ENCODE measurements around the gene GABBR2.

The GABBR2 gene

DNA sequence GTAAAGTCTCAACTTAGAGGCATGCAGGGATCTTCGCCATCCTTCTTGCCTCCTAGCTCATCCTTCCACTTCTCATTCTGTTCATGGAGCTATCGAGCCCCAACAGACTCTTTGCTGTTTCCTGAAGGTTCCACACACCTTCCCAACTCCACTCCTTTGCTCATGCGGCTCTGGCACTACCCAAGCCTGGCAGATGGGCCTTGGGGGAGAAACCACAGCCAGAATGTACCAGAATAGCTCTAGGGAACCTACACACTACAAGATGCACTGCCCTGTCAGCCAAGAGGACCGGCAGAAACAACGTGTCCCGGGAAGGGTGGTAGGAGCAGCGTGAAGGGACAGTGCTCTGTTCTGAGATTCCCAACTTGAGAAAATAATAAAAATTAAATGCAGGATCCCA, 178.9 kb downstream of the GABBR2 start:
- FAIRE-seq (no peak), DNase-seq (ENCODE audit: insufficient read length) (no peak)
- TF ChIP-seq POLR2AphosphoS5 (IDR thresholded peaks at IDR 0.05; ENCODE audit: low read depth, low read length) (no peak), POLR2A (IDR thresholded peaks at IDR 0.05; ENCODE audit: low read depth, low read length) (no peak), TAF1 (IDR thresholded peaks at IDR 0.05; ENCODE audit: borderline replicate concordance, low read depth, low read length) (no peak)

DNA sequence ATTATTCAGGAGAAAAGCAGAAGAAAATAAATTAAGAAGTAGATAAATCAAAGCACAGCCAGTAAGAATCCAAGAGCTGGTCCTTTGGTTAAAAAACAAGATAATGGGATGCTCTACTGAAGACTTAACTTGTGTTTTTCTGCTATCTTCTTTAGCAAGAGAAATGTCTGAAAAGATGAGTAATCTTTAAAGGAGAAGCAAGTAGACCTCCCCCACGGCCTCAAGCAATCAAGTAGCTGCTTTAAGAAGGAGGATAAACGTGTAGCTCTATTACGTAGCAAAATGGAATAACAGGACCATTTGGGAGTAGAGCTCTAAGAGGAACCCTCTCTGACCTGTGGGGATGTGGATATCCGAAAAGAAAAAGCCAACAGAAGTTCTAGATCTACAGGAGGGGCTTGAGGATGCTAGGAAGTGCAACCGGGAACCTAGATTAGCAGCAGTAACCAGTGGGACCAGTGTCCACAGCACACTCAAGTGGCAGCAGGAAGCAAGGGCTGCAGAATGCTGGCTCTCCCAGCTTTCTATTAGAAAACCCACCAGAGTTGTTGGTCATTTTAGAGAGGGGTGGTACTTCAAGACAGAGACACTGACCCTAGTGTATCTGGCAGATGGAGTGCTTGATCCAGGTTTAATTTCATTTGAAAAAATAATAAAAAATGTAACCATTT, 185.4 kb downstream of the GABBR2 start:
- DNase-seq (ENCODE audit: insufficient read length) = no peak
- FAIRE-seq = no peak
- TF ChIP-seq TAF1 (IDR thresholded peaks at IDR 0.05; ENCODE audit: borderline replicate concordance, low read depth, low read length) = no peak
- no peak for TF ChIP-seq POLR2A (IDR thresholded peaks at IDR 0.05; ENCODE audit: low read depth, low read length)
- TF ChIP-seq POLR2AphosphoS5 (IDR thresholded peaks at IDR 0.05; ENCODE audit: low read depth, low read length) = no peak

DNA sequence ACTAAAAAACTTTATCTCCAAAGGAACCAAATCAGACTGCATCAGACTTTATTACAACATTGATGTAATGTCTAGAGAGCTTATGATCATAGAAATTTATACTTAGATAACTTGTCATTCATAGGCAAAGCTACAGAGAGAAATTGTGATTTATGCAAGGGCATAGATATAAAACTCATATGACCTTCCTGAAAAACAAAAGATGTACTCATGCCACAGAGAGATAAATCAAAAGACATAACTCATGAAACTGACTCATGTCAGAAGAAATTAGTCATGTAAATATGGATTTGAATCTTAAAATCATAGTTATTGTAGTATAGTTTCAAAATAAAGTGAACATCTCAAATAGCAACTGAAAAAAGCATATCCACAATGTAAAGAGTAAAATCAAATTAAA, 186.2 kb downstream of the GABBR2 start:
- FAIRE-seq (no peak), DNase-seq (ENCODE audit: insufficient read length) (no peak)
- TF ChIP-seq POLR2AphosphoS5 (IDR thresholded peaks at IDR 0.05; ENCODE audit: low read depth, low read length) (no peak), TAF1 (IDR thresholded peaks at IDR 0.05; ENCODE audit: borderline replicate concordance, low read depth, low read length) (no peak), POLR2A (IDR thresholded peaks at IDR 0.05; ENCODE audit: low read depth, low read length) (no peak)

DNA sequence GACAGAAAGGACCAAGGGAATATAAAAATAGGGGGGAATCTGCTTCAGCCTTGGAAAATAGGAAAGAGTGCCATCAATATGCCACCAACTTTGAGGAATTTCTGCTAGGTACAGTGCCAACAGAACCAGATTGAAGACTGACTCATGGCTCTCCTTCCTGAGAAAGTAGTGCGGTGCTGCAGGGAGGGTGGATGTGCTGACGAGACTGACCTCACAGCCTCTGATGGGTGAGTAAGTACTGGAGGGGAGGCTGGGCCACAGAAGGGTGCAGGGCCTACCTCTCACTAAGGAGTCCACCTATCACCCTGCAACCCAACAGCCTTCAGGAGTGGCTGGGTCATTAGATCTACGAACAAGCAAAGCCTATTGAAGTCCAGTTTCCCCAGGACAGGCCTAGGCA, 187.6 kb downstream of the GABBR2 start:
- no peak for TF ChIP-seq POLR2A (IDR thresholded peaks at IDR 0.05; ENCODE audit: low read depth, low read length)
- no peak for TF ChIP-seq POLR2AphosphoS5 (IDR thresholded peaks at IDR 0.05; ENCODE audit: low read depth, low read length)
- TF ChIP-seq TAF1 (IDR thresholded peaks at IDR 0.05; ENCODE audit: borderline replicate concordance, low read depth, low read length) = no peak
- DNase-seq (ENCODE audit: insufficient read length) (no peak), FAIRE-seq (no peak)

DNA sequence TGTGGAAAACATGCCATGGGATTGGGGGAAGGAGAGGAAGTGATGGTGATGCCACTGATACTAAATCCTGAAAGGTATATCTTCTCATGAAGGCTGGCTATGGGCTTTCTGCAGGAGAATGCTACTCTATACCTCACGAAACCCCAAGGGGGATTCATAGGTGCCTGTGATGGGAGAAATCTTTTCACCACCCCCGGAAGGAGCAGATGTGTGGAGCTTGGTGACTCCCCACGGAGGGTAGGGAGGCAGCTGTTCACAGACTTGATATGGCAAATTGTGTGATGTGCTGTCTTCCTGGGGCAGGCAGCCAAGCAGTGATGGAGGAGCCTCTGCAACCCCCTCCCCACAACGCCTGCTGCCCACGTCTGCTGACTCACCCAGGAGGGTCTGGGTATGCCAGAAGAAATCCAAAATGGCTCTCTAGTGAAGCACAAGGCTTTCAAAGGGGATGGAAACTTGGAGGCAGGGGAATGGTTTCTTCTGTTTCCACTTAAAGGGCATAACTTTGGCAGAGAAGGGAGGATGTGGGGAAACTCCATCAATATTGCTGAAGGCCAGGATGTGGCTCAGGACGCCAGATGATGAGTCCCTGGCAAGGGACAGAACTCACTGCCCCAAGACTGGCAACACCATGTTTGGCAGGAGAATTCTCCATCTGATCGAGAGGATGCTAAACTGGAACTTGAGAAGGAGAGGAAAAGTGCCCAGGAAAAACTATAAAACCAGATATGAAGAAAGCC, 188.3 kb downstream of the GABBR2 start:
- TF ChIP-seq POLR2AphosphoS5 (IDR thresholded peaks at IDR 0.05; ENCODE audit: low read depth, low read length) = no peak
- no peak for TF ChIP-seq TAF1 (IDR thresholded peaks at IDR 0.05; ENCODE audit: borderline replicate concordance, low read depth, low read length)
- DNase-seq (ENCODE audit: insufficient read length) (no peak), FAIRE-seq (no peak)

DNA sequence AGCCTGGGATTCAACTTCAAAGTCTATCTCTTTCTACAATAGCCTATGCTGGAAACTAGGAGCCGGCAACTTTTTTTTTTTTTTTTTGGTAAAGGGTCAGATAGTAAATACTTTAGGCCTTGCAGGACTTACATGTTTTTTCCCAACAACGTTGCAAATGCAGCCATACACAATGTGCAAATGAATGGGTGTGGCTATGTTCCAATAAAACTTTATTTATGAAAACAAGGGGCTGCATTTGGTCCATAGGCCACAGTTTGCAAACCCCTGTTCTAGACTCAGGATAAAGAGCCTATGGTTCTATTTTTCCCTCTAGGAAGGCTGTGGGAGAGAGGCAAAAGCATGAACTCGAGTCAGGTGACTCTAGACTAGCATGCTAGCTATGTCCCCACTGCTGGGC, 189.1 kb downstream of the GABBR2 start:
- no peak for FAIRE-seq
- TF ChIP-seq POLR2A (IDR thresholded peaks at IDR 0.05; ENCODE audit: low read depth, low read length) (no peak), POLR2AphosphoS5 (IDR thresholded peaks at IDR 0.05; ENCODE audit: low read depth, low read length) (no peak), TAF1 (IDR thresholded peaks at IDR 0.05; ENCODE audit: borderline replicate concordance, low read depth, low read length) (no peak)
- no peak for DNase-seq (ENCODE audit: insufficient read length)

DNA sequence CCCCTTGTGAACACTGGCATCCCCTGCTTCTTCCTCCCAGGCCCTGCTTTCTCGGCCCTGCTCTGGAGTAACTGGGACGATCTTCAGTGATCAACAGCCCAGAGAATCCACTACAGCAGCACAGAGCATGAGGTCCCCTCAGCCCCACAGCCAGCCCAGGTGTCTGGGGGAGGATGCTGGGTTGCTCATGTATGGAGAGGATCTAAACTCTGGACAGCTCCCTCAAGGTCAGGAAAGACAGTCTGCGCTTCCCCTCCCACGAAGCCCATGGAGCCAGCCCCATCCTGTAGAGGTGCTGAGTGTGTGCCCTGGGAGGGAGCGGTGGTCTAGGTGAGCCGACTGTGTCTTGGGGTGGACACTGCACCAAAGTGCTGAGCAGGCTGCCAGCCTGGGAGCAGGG, 190.2 kb downstream of the GABBR2 start:
- TF ChIP-seq POLR2A (IDR thresholded peaks at IDR 0.05; ENCODE audit: low read depth, low read length) = no peak
- TF ChIP-seq TAF1 (IDR thresholded peaks at IDR 0.05; ENCODE audit: borderline replicate concordance, low read depth, low read length) = no peak
- no peak for TF ChIP-seq POLR2AphosphoS5 (IDR thresholded peaks at IDR 0.05; ENCODE audit: low read depth, low read length)
- FAIRE-seq (no peak), DNase-seq (ENCODE audit: insufficient read length) (no peak)

DNA sequence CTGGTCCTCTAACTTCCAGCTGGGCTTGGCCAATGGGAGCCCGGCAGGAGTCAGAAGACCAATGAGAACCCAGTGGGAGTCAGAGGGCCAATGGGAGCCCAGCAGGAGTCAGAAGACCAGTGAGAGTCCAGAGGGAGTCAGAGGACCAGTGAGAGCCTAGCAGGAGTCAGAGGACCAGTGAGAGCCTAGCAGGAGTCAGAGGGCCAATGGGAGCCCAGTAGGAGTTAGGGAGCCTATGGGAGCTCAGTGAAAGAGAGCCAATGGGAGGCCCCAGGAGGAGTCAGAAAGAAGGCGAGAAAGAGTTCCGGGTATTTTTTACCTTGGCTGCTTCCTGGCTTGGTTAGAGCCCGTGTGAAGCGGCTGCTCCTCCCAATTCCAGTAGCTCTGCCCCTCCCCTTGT, 191.0 kb downstream of the GABBR2 start:
- no peak for DNase-seq (ENCODE audit: insufficient read length)
- no peak for FAIRE-seq
- TF ChIP-seq POLR2A (IDR thresholded peaks at IDR 0.05; ENCODE audit: low read depth, low read length) (no peak), TAF1 (IDR thresholded peaks at IDR 0.05; ENCODE audit: borderline replicate concordance, low read depth, low read length) (no peak), POLR2AphosphoS5 (IDR thresholded peaks at IDR 0.05; ENCODE audit: low read depth, low read length) (no peak)

DNA sequence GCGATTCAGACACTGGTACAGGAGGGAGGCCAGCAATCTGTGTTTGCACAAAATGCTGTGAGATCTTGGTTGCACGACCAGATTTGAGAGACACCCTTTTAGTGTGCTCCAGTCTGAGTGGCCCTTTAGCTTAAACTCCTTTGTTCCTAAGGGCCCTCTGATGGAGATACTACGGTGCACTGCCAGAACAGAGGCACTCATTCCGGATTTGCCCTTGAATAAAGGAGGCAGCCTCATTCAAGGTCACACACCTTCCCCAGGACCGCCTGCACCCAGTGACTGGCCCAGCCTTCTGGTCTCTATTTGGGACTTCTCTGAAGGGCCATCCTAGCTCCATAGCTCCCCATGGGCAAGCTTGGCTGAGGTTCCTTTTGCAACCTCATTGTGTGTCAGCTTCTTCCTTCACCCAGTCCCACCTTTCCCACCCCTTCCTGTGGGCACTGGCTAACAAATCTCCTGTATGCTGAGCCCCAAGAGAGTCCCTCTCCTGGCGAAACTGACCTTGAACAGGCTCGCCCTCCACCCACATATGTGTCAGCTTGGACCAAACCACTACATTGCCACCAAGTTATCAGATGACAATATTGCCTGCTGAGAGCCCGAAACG, 191.7 kb downstream of the GABBR2 start:
- TF ChIP-seq POLR2AphosphoS5 (IDR thresholded peaks at IDR 0.05; ENCODE audit: low read depth, low read length) = no peak
- no peak for TF ChIP-seq TAF1 (IDR thresholded peaks at IDR 0.05; ENCODE audit: borderline replicate concordance, low read depth, low read length)
- TF ChIP-seq POLR2A (IDR thresholded peaks at IDR 0.05; ENCODE audit: low read depth, low read length) = no peak
- DNase-seq (ENCODE audit: insufficient read length) (no peak), FAIRE-seq (no peak)

DNA sequence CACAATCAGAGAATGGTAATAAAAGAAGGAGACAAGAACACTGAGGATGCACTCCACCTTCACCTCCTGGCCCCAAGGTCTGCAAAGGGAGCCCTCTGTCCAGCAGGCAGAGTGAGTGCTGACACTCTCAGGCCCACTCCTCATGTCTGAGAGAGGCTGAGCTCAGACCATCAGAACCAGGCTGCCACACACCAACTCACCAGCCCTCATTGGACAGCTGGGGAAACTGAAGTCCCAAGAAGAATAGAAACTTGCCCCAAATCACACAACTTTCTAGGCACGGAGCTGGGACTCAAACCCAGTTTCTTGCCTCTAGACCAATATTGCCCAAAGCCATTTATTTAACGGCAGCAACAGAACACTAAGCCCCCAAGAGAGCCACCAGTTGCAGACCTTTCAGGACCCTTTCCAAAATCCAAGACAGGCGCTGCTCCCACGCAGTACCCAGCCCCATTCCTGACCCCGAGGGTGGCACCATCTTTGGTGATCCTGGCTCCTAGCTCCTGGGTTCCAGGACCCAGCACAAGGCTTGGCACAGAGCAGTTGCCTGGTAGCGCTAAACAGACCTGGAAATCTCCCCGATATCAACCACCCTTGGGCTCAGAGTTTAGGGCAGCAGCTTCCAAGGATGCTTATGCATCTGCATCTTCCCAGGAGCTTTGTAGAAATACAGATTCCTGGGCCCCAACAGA, 192.4 kb downstream of the GABBR2 start:
- DNase-seq (ENCODE audit: insufficient read length) (no peak), FAIRE-seq (no peak)
- no peak for TF ChIP-seq POLR2AphosphoS5 (IDR thresholded peaks at IDR 0.05; ENCODE audit: low read depth, low read length)
- no peak for TF ChIP-seq POLR2A (IDR thresholded peaks at IDR 0.05; ENCODE audit: low read depth, low read length)
- TF ChIP-seq TAF1 (IDR thresholded peaks at IDR 0.05; ENCODE audit: borderline replicate concordance, low read depth, low read length) = no peak

DNA sequence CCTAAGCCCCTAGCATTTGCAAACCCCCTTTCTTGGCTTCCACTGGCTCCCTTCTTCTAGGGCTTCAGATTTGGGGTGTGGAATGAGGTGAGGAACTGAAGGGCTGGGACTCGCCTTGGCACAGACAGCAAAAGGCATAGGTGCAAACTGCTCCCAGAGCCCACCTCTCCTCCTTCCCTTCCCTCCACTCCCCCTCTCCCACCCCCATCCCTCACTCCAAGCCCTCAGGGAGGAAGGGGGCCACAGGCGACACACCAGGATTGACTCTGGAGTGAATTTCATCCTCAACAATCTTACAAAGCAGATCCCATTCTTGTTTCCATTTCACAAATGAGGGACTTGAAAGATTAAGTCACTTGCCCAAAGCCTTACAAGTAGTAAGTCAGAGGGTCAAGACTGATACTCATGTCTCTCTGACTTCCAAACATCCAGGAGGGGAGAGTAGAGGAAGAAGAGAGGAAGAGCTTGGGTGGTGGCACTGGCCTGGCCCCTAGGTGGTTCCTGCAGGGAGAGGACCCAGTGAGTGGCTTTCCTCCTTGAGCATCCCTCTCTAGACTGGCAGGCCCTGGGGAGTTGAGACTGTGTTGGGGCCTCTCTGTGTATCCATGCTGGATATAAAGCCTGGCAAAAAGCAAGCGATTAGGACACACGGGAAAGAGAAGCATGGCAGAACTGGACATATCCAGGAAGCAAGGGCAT, 193.1 kb downstream of the GABBR2 start:
- DNase-seq (ENCODE audit: insufficient read length) (no peak), FAIRE-seq (no peak)
- TF ChIP-seq POLR2A (IDR thresholded peaks at IDR 0.05; ENCODE audit: low read depth, low read length) = no peak

Measured in GM12892 (cell line).